ENCODE measurements around the gene RHOT2.

The RHOT2 gene

GRCh38 chr16:635573-636205 lies 32.2 kb upstream of the RHOT2 start:
- peaks cover 8% of the 10 kb centered on the region for H3K36me3 ChIP-seq
- no peaks in the 10 kb centered on the region for H3K9me3 ChIP-seq
- H3K4me3 ChIP-seq (ENCODE audit: low read depth in 1 of 2, low read length in 1 of 2), result peak overlapping the region; percentile 75 to 97
- H3K27ac ChIP-seq, result peak overlapping the region; percentile 89
- peaks cover 17% of the 10 kb centered on the region for H3K27me3 ChIP-seq
- H3K4me1 ChIP-seq (ENCODE audit: control insufficient read depth in 1 of 2, insufficient read depth in 1 of 2, low read depth in 1 of 2, low read length in 1 of 2), result peaks cover 14 to 24% of the 10 kb centered on the region in 2 experiments
- TF ChIP-seq, protein P1, sequence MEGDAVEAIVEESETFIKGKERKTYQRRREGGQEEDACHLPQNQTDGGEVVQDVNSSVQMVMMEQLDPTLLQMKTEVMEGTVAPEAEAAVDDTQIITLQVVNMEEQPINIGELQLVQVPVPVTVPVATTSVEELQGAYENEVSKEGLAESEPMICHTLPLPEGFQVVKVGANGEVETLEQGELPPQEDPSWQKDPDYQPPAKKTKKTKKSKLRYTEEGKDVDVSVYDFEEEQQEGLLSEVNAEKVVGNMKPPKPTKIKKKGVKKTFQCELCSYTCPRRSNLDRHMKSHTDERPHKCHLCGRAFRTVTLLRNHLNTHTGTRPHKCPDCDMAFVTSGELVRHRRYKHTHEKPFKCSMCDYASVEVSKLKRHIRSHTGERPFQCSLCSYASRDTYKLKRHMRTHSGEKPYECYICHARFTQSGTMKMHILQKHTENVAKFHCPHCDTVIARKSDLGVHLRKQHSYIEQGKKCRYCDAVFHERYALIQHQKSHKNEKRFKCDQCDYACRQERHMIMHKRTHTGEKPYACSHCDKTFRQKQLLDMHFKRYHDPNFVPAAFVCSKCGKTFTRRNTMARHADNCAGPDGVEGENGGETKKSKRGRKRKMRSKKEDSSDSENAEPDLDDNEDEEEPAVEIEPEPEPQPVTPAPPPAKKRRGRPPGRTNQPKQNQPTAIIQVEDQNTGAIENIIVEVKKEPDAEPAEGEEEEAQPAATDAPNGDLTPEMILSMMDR (IDR thresholded peaks at IDR 0.05), result no peak

GRCh38 chr16:636206-637080 lies 31.5 kb upstream of the RHOT2 start, which contains the start of gene METTL26:
TSS of gene METTL26 (minus strand) at chr16:636305. CDS start at chr16:636290, 15 bp downstream.
- H3K27ac ChIP-seq, result peak within 1 kb of the TSS; percentile 89
- TF ChIP-seq, protein P1 (IDR thresholded peaks at IDR 0.05), result peak; percentile 67
- peaks cover 8% of the 10 kb centered on the region for H3K36me3 ChIP-seq
- peaks cover 19 to 30% of the 10 kb centered on the region in 2 experiments for H3K4me1 ChIP-seq (ENCODE audit: control insufficient read depth in 1 of 2, insufficient read depth in 1 of 2, low read depth in 1 of 2, low read length in 1 of 2)
- no peaks in the 10 kb centered on the region for H3K9me3 ChIP-seq
- H3K27me3 ChIP-seq, result peaks cover 9% of the 10 kb centered on the region
- H3K4me3 ChIP-seq (ENCODE audit: low read depth in 1 of 2, low read length in 1 of 2), result peak within 1 kb of the TSS; percentile 75 to 97

DNA sequence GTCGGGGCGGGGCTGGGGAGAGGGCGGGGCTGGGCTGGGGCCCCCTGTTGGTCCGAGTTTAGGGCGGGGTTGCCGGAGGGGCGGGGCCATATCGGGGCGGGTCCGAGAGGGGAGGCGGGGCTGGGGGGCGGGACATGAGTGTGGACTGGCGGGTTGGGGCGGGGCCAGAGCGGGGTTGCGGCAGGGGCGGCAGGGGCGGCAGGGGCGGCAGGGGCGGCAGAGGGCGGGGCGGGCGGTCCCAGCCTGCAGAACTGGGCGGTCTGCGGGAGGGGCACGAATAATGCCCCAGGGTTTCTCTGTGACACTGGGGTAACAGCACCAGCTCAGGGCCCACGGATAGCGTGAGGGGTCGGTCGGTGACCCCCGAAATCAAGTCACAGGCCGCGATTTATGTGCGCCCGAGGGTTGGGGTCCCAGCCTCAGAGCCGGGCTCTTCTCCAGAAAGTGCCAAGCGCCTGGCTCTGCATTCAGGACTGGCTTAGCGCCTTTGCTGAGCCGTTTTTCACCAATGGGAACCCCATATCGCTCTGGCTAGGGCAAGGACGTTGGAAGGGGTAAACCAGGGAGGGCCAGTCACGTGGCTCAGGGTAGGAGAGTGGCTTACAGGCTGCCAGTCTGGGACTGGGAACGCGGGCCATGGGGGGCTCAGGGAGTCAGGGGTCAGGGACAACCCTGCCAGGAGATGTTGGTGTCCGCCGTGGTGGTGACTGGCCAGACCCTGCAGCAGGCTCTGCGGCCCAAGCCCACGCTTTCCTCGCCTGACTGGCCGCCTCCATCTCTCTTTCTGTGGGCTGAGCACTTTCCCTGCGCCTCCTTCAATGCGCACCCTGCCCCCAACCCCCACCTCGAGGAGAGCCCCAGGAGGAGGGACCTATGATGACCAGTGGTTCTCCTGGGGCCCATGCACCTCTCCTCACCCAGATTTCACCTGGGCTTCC lies 30.6 kb upstream of the RHOT2 start:
- peaks cover 22 to 37% of the 10 kb centered on the region in 2 experiments for H3K4me1 ChIP-seq (ENCODE audit: control insufficient read depth in 1 of 2, insufficient read depth in 1 of 2, low read depth in 1 of 2, low read length in 1 of 2)
- peaks cover 8% of the 10 kb centered on the region for H3K36me3 ChIP-seq
- no peaks in the 10 kb centered on the region for H3K9me3 ChIP-seq
- peak overlapping the region; percentile 89 for H3K27ac ChIP-seq
- TF ChIP-seq, protein P1 (IDR thresholded peaks at IDR 0.05), result no peak
- H3K4me3 ChIP-seq (ENCODE audit: low read depth in 1 of 2, low read length in 1 of 2), result peak overlapping the region; percentile 75 to 97
- peaks cover under 1% of the 10 kb centered on the region for H3K27me3 ChIP-seq

- Histone ChIP-seq H3K4me1 (ENCODE audit: control insufficient read depth in 1 of 2, insufficient read depth in 1 of 2, low read depth in 1 of 2, low read length in 1 of 2) (peaks cover 29 to 44% of the 10 kb centered on the region in 2 experiments), H3K36me3 (peaks cover 8% of the 10 kb centered on the region), H3K9me3 (no peaks in the 10 kb centered on the region), H3K27me3 (no peaks in the 10 kb centered on the region), H3K4me3 (ENCODE audit: low read depth in 1 of 2, low read length in 1 of 2) (no peak overlapping the region), H3K27ac (no peak overlapping the region)
- TF ChIP-seq, protein P1 (IDR thresholded peaks at IDR 0.05), result no peak
Observed at GRCh38 chr16:638034-638543, 29.8 kb upstream of the RHOT2 start.

- Histone ChIP-seq H3K4me3 (ENCODE audit: low read depth in 1 of 2, low read length in 1 of 2) (no peak overlapping the region), H3K36me3 (peaks cover under 1% of the 10 kb centered on the region), H3K4me1 (ENCODE audit: control insufficient read depth in 1 of 2, insufficient read depth in 1 of 2, low read depth in 1 of 2, low read length in 1 of 2) (peaks cover 37 to 50% of the 10 kb centered on the region in 2 experiments), H3K9me3 (no peaks in the 10 kb centered on the region), H3K27me3 (no peaks in the 10 kb centered on the region), H3K27ac (no peak overlapping the region)
- TF ChIP-seq, protein P1 (IDR thresholded peaks at IDR 0.05), result no peak
Observed at GRCh38 chr16:638836-639235, 29.1 kb upstream of the RHOT2 start.
